GM18526 (cell line): ENCODE results near the gene ADORA1.

Source experiments
- POLR2A ChIP-seq: IDR thresholded peaks from 3 replicates; pipeline ENCODE4 v1.6.1; 2011; ENCODE audit not compliant: insufficient read length; ENCODE audit errors: extremely low read depth

Gene ADORA1

DNA sequence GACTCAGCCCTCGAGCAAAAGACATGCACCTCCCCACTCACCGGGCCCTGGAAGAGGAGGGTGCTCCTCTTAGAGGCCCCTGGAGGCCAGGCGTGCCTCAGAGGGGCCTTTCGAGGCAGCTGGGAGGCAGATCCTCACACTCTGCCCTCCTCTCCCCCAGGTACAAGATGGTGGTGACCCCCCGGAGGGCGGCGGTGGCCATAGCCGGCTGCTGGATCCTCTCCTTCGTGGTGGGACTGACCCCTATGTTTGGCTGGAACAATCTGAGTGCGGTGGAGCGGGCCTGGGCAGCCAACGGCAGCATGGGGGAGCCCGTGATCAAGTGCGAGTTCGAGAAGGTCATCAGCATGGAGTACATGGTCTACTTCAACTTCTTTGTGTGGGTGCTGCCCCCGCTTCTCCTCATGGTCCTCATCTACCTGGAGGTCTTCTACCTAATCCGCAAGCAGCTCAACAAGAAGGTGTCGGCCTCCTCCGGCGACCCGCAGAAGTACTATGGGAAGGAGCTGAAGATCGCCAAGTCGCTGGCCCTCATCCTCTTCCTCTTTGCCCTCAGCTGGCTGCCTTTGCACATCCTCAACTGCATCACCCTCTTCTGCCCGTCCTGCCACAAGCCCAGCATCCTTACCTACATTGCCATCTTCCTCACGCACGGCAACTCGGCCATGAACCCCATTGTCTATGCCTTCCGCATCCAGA lies 37.7 kb downstream of the ADORA1 start:
- TF ChIP-seq POLR2A: no peak

DNA sequence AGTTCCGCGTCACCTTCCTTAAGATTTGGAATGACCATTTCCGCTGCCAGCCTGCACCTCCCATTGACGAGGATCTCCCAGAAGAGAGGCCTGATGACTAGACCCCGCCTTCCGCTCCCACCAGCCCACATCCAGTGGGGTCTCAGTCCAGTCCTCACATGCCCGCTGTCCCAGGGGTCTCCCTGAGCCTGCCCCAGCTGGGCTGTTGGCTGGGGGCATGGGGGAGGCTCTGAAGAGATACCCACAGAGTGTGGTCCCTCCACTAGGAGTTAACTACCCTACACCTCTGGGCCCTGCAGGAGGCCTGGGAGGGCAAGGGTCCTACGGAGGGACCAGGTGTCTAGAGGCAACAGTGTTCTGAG lies 38.3 kb downstream of the ADORA1 start:
- TF ChIP-seq POLR2A: no peak

DNA sequence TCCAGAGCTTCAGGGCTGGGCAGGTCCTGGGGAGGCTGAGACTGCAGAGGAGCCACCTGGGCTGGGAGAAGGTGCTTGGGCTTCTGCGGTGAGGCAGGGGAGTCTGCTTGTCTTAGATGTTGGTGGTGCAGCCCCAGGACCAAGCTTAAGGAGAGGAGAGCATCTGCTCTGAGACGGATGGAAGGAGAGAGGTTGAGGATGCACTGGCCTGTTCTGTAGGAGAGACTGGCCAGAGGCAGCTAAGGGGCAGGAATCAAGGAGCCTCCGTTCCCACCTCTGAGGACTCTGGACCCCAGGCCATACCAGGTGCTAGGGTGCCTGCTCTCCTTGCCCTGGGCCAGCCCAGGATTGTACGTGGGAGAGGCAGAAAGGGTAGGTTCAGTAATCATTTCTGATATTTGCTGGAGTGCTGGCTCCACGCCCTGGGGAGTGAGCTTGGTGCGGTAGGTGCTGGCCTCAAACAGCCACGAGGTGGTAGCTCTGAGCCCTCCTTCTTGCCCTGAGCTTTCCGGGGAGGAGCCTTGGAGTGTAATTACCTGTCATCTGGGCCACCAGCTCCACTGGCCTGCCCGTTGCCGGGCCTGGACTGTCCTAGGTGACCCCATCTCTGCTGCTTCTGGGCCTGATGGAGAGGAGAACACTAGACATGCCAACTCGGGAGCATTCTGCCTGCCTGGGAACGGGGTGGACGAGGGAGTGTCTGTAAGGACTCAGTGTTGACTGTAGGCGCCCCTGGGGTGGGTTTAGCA lies 38.8 kb downstream of the ADORA1 start:
- no peak for TF ChIP-seq POLR2A

DNA sequence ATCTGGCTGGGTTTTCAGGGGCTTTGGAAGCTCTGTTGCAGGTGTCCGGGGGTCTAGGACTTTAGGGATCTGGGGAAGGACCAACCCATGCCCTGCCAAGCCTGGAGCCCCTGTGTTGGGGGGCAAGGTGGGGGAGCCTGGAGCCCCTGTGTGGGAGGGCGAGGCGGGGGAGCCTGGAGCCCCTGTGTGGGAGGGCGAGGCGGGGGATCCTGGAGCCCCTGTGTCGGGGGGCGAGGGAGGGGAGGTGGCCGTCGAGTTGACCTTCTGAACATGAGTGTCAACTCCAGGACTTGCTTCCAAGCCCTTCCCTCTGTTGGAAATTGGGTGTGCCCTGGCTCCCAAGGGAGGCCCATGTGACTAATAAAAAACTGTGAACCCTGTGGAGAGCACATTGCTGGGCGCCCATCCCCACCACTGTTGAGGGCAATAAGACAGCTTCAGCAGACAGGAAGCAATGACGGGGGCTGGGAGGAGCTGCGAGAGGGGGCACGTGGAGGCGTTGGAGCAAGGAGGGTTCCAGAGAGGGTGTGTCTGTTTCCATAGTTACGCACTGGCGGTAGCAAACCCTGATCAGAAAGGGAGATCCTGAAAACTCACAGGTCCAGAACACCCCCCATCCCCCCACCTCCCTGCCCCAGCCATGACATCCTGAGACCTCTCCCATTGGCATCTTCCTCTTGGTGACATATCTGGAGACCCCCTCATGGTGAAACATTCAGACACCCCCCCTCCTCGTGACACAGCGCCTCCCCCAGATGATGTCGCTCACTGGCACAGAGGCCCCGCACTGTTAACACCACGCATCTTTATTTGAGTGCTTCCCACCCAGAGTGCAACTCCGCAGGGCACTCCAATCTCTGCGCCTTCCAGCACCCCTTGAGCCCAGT lies 39.7 kb downstream of the ADORA1 start:
- TF ChIP-seq POLR2A: no peak

DNA sequence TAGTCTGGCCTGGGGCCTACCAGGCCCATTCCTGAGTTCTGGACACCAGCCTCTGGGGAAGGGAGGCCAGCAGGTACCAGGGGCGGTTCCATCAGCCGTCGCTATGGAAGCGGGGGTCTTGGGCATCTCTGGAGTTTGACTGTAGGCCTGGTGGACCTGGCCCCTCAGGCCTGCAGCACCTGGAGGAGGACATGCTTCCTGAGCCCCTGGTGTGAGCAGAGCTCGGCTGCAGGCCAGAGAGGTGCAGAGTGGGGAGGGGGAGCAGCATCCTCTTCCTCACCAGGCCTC lies 40.3 kb downstream of the ADORA1 start:
- TF ChIP-seq POLR2A: no peak

DNA sequence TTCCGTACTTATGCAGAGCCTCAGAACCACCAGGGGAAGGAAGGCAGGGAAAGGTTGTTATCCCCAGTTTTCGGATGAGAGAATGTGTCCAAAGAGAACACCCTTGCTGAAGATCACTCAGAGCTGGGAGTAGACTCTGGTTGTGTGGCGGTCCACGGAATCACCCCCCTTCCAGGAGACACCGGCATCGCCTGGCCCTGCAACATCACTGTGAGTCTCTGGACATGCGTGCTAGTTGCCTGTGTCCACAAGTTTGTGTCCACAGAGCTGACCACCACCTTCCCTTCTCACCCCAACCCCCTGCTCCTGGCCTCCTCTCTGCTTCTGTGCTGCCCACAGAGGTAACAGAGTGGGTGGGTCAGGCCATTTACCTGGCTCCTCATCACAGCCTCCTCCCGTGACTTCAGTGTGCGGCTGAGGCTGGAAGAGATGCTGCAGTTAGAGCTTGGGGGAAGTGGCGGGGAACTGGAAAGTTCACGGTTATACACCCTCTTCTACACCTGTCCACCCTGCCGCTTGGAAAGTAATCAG lies 40.8 kb downstream of the ADORA1 start:
- no peak for TF ChIP-seq POLR2A

DNA sequence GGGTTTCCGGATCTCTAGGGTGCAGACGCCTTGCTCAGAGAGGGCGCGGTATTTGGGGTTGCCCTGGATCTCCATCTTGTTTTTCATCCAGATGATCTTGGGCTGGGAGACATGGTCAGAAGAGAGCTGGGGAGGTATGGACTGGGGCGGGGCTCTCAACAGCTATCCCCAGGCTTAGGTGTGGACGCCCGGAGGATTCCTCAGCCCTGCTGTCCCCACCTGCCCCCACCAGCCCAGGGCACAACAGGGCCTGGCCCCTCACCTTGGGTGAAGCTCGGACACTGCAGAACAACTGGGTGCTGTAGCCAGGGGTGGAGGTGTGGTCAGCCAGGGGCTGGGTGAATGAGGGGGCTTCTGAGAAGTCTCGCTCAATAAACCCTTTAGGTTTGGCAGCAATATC lies 41.5 kb downstream of the ADORA1 start:
- TF ChIP-seq POLR2A: no peak

DNA sequence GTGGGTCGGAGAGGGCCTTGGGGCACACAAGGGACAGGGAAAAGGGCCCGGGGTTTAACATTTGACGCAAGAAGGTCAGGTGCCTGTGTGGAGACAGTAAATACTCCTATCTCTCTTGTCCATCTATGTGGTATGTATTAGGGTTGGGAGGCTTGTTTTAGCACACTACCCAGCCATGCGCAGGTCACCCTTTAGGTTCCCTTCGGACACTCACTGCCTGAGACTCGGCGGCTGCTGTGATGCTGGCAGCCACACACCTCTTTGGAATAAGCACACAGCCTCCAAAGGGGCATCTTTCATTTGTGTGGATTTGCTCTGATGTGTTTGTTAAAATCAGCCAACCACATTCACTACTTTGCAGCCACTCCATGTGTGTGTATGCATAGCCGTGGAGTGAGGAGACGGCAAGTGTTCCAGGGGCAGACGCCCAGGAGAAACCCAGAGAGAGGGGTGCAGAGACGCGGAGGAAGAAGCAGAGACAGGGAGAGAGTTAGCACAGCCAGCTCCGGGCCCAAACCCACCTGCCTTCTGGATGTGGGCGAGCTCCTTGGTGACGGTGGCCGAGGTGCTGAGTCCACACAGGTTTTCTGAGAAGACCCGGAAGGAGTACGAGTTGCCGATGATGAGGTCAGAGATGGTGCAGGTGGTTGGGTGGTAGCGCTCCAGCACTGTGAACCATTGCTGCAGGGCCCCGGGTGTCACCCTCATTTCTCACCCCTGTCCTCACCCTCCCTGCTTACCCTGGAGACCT lies 42.4 kb downstream of the ADORA1 start:
- TF ChIP-seq POLR2A: no peak

DNA sequence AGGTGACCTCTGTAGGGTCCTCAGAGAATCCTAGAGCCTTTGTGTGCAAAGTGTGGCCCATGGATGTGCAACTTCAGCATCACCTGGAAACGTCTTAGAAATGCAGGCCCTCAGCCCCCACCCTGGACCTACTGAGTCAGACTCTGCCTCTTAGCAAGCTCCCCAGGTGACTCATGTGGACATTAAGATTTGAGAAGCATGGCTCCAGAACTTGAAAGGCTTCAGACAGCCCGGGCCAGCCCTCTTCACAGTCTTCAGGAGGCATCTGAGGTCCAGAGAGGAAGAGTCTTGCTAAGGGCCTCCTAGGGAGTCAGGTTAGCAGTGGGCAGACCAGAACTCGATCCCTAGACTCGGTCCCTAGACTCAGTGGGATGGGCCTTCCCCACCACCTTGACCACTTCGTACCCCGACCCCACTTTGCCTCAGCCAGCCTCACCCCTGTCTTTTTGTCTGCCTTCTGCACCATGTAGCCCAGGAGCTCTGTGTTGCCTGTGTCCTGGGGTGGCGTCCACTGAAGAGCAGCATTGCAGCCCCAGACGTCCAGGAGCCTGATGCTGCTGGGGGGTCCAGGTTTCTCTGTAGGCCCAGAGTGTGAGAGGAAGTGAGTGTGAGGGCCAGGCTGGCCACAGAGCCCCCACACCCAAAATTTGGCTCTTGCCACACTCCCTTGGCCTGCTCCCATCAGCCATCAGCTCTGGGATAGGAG lies 43.3 kb downstream of the ADORA1 start:
- TF ChIP-seq POLR2A: no peak

DNA sequence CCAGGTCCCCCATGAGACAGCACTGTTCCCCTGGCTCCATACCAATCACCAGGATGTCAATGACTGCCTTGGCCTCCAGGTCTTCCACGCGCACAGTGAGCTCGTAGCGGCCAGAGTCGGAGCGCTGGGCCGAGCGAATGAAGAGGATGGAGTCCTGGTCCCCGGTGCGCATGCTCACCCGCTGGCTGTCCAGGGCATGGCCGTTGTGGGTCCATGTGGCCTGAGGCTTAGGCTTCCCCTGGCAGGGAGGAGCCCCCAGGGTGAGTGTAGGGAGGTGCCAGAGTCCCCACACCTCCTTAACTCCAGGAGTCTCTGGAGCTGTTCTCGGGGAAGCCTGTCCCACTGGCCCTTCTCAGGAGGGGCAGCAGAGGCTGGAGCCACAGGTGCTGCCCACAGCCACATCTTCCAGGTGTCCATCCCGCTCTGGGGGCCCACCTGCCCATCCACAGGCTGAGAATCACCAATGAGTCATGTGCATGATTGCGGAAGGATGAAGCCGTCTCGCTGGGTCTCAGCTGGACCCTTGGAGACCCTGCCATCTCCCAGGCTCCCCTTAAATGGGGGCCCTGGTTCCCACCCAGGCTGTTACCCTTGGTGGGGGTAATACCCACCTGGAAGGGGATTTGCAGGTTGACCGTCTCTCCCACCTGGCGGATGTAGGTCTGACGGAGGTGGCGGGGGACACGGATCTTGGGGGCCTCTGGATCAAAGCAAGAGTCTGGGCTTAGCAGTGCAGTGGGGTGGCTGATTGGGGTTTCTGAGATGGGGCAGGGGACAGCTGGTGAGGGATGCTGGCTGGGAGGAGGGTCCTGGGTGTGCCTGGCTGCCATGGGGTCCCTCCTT lies 44.0 kb downstream of the ADORA1 start:
- TF ChIP-seq POLR2A: no peak

DNA sequence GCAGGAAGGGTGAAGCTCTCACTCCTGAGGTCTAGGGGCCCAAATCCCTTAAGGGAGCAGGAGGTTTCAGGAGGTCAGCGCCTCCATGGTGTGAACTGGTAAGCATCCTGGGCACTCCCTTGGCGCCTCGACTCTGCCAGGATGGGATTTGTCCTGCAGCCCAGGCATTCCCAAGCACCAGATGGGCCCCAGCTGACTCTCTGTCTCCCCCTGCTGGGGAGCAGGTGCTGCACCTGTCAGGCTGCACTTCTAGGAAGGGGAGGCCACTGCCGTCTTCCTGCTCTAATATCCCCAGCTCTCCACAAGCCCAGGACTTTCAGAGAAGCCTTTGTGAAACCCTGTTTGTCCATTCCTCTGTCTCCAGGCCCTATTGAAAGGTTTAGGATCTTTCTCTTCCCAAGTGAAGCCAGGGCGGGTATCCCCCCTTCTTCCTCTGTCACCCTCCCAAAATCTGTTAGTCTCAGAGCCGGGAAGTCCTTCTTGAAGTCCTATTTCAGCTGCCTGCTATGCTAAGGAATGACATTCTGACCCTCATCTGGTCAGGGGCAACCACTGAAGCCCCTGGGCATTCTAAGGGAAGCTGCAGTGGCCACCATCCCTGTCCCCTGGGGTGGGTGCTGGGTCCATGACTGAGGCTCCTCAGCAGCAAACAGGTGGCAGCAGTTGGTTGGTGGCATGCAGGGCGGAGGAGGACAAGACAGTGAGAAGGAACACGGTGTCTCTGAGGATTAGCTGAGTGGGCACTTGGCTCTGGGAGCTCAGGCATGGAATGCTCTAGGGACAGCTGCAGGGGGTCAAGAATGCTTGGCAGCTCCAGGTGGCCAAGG lies 44.9 kb downstream of the ADORA1 start:
- TF ChIP-seq POLR2A: no peak

DNA sequence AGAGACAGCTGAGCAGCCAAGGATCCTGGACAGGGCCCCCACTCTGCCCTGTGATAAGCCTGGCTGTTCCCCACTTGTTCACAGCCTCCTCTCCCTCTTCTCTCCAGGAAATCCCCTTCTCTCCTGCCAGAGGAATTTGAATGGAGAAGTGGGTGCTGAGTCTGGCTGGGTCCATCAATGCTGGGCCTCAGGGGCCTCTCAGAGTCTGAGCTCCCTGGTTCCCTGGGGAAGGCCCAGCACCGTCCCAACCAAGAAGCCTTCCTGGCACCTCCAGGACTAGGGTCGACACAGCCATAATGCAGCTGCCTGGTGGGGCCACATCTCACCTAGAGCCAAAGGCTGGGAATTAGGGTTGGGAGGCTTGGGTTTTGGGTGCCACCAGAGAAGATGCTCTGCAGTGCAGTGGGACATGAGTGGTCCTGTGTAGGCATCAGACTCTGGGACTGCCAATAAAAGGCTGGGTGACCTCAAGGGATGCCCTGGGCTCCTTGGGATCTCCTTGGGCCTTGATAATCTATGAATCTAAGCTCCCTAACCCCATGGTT lies 45.6 kb downstream of the ADORA1 start:
- no peak for TF ChIP-seq POLR2A

DNA sequence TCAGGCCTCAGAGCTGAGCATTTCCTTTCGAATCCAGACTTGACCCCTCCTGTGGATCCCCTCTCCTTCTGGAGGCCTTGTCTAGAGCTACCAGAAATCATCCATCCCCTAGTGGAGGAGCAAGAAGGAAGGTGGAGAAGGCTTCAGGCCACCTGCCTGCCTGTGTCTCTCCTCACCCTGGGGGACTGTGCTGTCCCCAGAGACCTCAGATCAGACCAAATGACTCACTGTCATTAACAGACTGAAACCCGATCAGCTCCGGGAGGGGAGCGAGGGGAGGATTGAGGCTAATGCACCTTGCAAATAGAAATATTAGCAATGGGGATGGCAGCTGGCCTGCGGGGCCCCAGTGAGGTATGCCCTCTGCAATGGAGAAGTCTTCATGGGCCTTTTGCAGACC lies 46.0 kb downstream of the ADORA1 start:
- TF ChIP-seq POLR2A: no peak
